Adrenal gland (tissue), 12 donors: ENCODE measurements around the gene TPD52L1. TPM values are rescaled to one million over a fixed set of nuclear protein-coding genes. Genes with fewer than 3 reads are reported as not detected.
"Not testable (repeated sequence)": the region's sequence is repeated elsewhere in the genome, so short reads cannot be mapped to it uniquely, and the experiment has no call there.

Experiments used
- DNase-seq, 7 donors: peaks; one replicate each; pipeline ENCODE4 v3.0.0-alpha.2; 2019 to 2020
- H3K27ac ChIP-seq, 5 donors: fragments of 200-600 bp; sonication (generic) in 4 of 5; 1 replicate in 3 of 5; 2 replicates in 2 of 5; pipeline versions ENCODE4 v1.5.1 to v1.8.0; 2016 to 2020; ENCODE audit warnings: mild to moderate bottlenecking in 1 of 5
- H3K27me3 ChIP-seq: fragments of 200-600 bp; 2 replicates; pipeline ENCODE4 v1.8.0; 2021
- H3K36me3 ChIP-seq, 2 donors: fragments of 200-600 bp; replicated peaks in 1 of 2; 1 replicate in 1 of 2; 2 replicates in 1 of 2; pipeline versions ENCODE4 v1.5.1 to v1.8.0; 2018 to 2022
- H3K4me1 ChIP-seq, 2 donors: fragments of 200-600 bp; replicated peaks in 1 of 2; 1 replicate in 1 of 2; 2 replicates in 1 of 2; pipeline versions ENCODE4 v1.5.1 to v1.8.0; 2018 to 2021
- H3K4me3 ChIP-seq, 4 donors: fragments of 200-600 bp; sonication (generic) in 3 of 4; one replicate each; pipeline ENCODE4 v1.5.1; 2016 to 2018
- H3K9me3 ChIP-seq, 3 donors: fragments of 200-600 bp; sonication (generic) in 1 of 3; replicated peaks in 1 of 3; 1 replicate in 2 of 3; 2 replicates in 1 of 3; pipeline versions ENCODE4 v1.5.1 to v1.8.0; 2016 to 2021
- CTCF ChIP-seq, 6 experiments: fragments of 450-650 bp in 4 of 6; fragments of 200-600 bp in 2 of 6; sonication (generic) in 1 of 6; IDR thresholded peaks; 1 replicate in 5 of 6; 2 replicates in 1 of 6; pipeline versions ENCODE4 v1.5.1 to v1.8.0; 2016 to 2021; ENCODE audit warnings: antibody characterized with exemption in 6 of 6, mild to moderate bottlenecking in 2 of 6, moderate library complexity in 1 of 6
- POLR2A ChIP-seq, 2 donors: fragments of 450-650 bp; IDR thresholded peaks; one replicate each; pipeline ENCODE4 v1.6.1; 2017; ENCODE audit warnings: antibody characterized with exemption in 2 of 2, mild to moderate bottlenecking in 2 of 2, moderate library complexity in 1 of 2
- WGBS, 4 donors: extraction: QIAGEN DNeasy Blood & Tissue Kit in 2 of 4; methylation state at CpG; one replicate each; pipeline versions ENCODE4 v1.1.5 to v1.1.7; 2013 to 2017; 5-methylcytosine and 5-hydroxymethylcytosine counted together
- intact Hi-C, 2 donors: fragments of 100-400 bp; cut with DNase I; formaldehyde crosslinking; loops; one replicate each; pipeline versions ENCODE4 v1.14.1 to v1.15.0; 2022 to 2023
- polyA plus RNA-seq, 3 donors: library from polyadenylated mRNA; stranded (reverse); fragments of 200-250 nt in 2 of 3; fragments of 350-450 nt in 1 of 3; fragmentation: Illumina TruSeq in 1 of 3; extraction: RNeasy Lipid Tissue Mini Kit (QIAGEN cat#74804) in 1 of 3; gene quantifications; one replicate each; pipeline ENCODE4 v1.2.3, GENCODE V29; 2013 to 2014
- total RNA-seq, 9 donors: library from RNA; depleted of rRNA in 4 of 9; stranded (reverse); fragments of >200 nt in 4 of 9; fragments of 120-200 nt in 1 of 9; fragmentation: NEBNext Ultra II Directional in 1 of 9; extraction: Animal tissue kit (Norgen Biotek cat#: 25700) in 1 of 9; gene quantifications; one replicate each; pipeline versions ENCODE4 v1.1.0 to v1.2.4, GENCODE V29; 2013 to 2023
- donor health status: healthy with polysubstance abuse.
- donor health status: Bipolar disorder and iron deficiency.
- donor health status: DM: yes; HTN: yes; CAD: no.
- donor health status: DM: no; HTN: no; CAD: no.
- donor health status: DM: no; HTN: no; CAD: no.
- donor health status: DM: yes; HTN: yes; CAD: no.

Gene TPD52L1
- total and polyA plus RNA-seq, 12 donors: 37.0 to 2,041 (median 435) TPM

GRCh38 chr6:125155344-125155743 lies 1.8 kb downstream of the TPD52L1 start:
- H3K36me3 ChIP-seq: no peaks in the 10 kb centered on the region
- H3K27me3 ChIP-seq: no peaks in the 10 kb centered on the region
- intact Hi-C loops: loop anchor here in 1 of 2 donors (10.0 kb wide), 2 partner anchors 49 to 109 kb away; no protein-coding TSS in a partner anchor
- no peak for DNase-seq
- no peaks in the 10 kb centered on the region for H3K9me3 ChIP-seq
- TF ChIP-seq POLR2A (IDR thresholded peaks at IDR 0.05) (no peak), CTCF (IDR thresholded peaks at IDR 0.05) (no peak)
- peaks cover 21 to 26% of the 10 kb centered on the region in 2 donors for H3K4me1 ChIP-seq
- 66 to 78% (median 74%) methylated on average over 2 of the region's 2 CpGs for WGBS, 4 donors
- H3K27ac ChIP-seq: peak overlapping the region; percentile 50 to 91 (median 84)
- peak overlapping the region in 2 of 4 donors; percentile 68 to 88 for H3K4me3 ChIP-seq

- H3K4me1 ChIP-seq: peaks cover 19 to 26% of the 10 kb centered on the region in 2 donors
- WGBS, 4 donors: 72 to 91% (median 81%) methylated on average over 4 of the region's 4 CpGs
These were observed 2.9 kb downstream of the TPD52L1 start for GRCh38 chr6:125156496-125156895.

GRCh38 chr6:125157280-125157679 lies 3.7 kb downstream of the TPD52L1 start:
- Histone ChIP-seq H3K9me3 (no peaks in the 10 kb centered on the region), H3K4me1 (peaks cover 19 to 26% of the 10 kb centered on the region in 2 donors), H3K27ac (peak overlapping the region in 1 of 5 donors; percentile 21), H3K36me3 (no peaks in the 10 kb centered on the region), H3K27me3 (no peaks in the 10 kb centered on the region), H3K4me3 (no peak overlapping the region)
- DNase-seq: no peak
- WGBS, 4 donors: 62 to 66% (median 63%) methylated on average over 3 of the region's 3 CpGs
- intact Hi-C loops: loop anchor here in 1 of 2 donors (10.0 kb wide), 2 partner anchors 48 to 108 kb away; no protein-coding TSS in a partner anchor
- TF ChIP-seq POLR2A (IDR thresholded peaks at IDR 0.05): no peak
- TF ChIP-seq CTCF (IDR thresholded peaks at IDR 0.05): no peak

More at GRCh38 chr6:125156496-125156895, 2.9 kb downstream of the TPD52L1 start:
- Histone ChIP-seq H3K27me3 (no peaks in the 10 kb centered on the region), H3K36me3 (no peaks in the 10 kb centered on the region), H3K9me3 (no peaks in the 10 kb centered on the region), H3K4me3 (no peak overlapping the region), H3K27ac (peak overlapping the region in 2 of 5 donors; percentile 21 to 91)
- no peak for DNase-seq
- no peak for TF ChIP-seq CTCF (IDR thresholded peaks at IDR 0.05)
- no peak for TF ChIP-seq POLR2A (IDR thresholded peaks at IDR 0.05)
- intact Hi-C loops: loop anchor here in 1 of 2 donors (10.0 kb wide), 2 partner anchors 48 to 108 kb away; no protein-coding TSS in a partner anchor

- 70 to 73% (median 72%) methylated on average over 9 of the region's 9 CpGs for WGBS, 4 donors
- intact Hi-C loops: loop anchor here in 1 of 2 donors (10.0 kb wide), 2 partner anchors 47 to 107 kb away; no protein-coding TSS in a partner anchor
- TF ChIP-seq POLR2A (IDR thresholded peaks at IDR 0.05) (peak in 1 of 2 donors; percentile 10), CTCF (IDR thresholded peaks at IDR 0.05) (no peak)
- Histone ChIP-seq H3K27me3 (no peaks in the 10 kb centered on the region), H3K4me3 (no peak overlapping the region), H3K9me3 (no peaks in the 10 kb centered on the region), H3K36me3 (no peaks in the 10 kb centered on the region), H3K4me1 (peaks cover 19 to 26% of the 10 kb centered on the region in 2 donors), H3K27ac (no peak overlapping the region)
- no peak for DNase-seq
These were observed 4.2 kb downstream of the TPD52L1 start for GRCh38 chr6:125157725-125158124.

GRCh38 chr6:125163339-125163738 lies 9.8 kb downstream of the TPD52L1 start:
- H3K4me3 ChIP-seq, intact Hi-C loops, DNase-seq, H3K27me3 ChIP-seq, H3K36me3 ChIP-seq, H3K27ac ChIP-seq, H3K9me3 ChIP-seq: not testable (repeated sequence)
- WGBS, 4 donors: 92 to 97% (median 96%) methylated on average over 4 of the region's 4 CpGs
- H3K4me1 ChIP-seq: peaks cover 9 to 19% of the 10 kb centered on the region in 2 donors
